Large intestine (tissue), 3 donors: ENCODE measurements around the gene RSAD1. TPM values are rescaled to one million over a fixed set of nuclear protein-coding genes. Genes with fewer than 3 reads are reported as not detected.

Experiments
- DNase-seq, 2 donors: peaks; one replicate each; pipeline versions ENCODE4 v3.0.0 to v3.0.0-alpha.2; 2013
- H3K27ac ChIP-seq: one replicate; pipeline ENCODE4 v1.5.1; 2013; ENCODE audit warnings: low read length
- H3K27me3 ChIP-seq: 2 replicates; pipeline ENCODE4 v1.6.1; 2013; ENCODE audit warnings: low read length; ENCODE audit not compliant: control insufficient read depth, insufficient read depth
- H3K36me3 ChIP-seq: 2 replicates; pipeline ENCODE4 v1.6.1; 2013; ENCODE audit warnings: low read length; ENCODE audit not compliant: control insufficient read depth, insufficient read depth
- H3K4me1 ChIP-seq: one replicate; pipeline ENCODE4 v1.6.1; 2013; ENCODE audit warnings: low read length; ENCODE audit not compliant: control insufficient read depth, insufficient read depth
- H3K4me3 ChIP-seq: one replicate; pipeline ENCODE4 v1.5.1; 2013; ENCODE audit warnings: low read length
- H3K9me3 ChIP-seq: one replicate; pipeline ENCODE4 v1.6.1; 2013; ENCODE audit warnings: mild to moderate bottlenecking, low read depth, low read length, moderate library complexity; ENCODE audit not compliant: control insufficient read depth
- WGBS: methylation state at CpG from one replicate; pipeline ENCODE4 v1.1.5; 2013; ENCODE audit warnings: low lambda C conversion rate; ENCODE audit not compliant: insufficient coverage; 5-methylcytosine and 5-hydroxymethylcytosine counted together
- polyA plus RNA-seq: library from polyadenylated mRNA; unstranded; fragments of 120-200 nt; gene quantifications from one replicate; pipeline ENCODE4 v1.2.1, GENCODE V29; 2013

Gene RSAD1
- polyA plus RNA-seq, 1 donor = 39.3 TPM

- Histone ChIP-seq H3K4me1 (peaks cover 53% of the 10 kb centered on the region), H3K9me3 (no peaks in the 10 kb centered on the region), H3K27ac (peak overlapping the region; percentile 31), H3K36me3 (no peaks in the 10 kb centered on the region), H3K27me3 (no peaks in the 10 kb centered on the region), H3K4me3 (no peak overlapping the region)
- no CpG with 5 or more reads among the region's 3 CpGs for WGBS
- DNase-seq = peak in 1 of 2 donors; percentile 66
Measured at GRCh38 chr17:50443505-50443974, 35.1 kb upstream of the RSAD1 start.

DNA sequence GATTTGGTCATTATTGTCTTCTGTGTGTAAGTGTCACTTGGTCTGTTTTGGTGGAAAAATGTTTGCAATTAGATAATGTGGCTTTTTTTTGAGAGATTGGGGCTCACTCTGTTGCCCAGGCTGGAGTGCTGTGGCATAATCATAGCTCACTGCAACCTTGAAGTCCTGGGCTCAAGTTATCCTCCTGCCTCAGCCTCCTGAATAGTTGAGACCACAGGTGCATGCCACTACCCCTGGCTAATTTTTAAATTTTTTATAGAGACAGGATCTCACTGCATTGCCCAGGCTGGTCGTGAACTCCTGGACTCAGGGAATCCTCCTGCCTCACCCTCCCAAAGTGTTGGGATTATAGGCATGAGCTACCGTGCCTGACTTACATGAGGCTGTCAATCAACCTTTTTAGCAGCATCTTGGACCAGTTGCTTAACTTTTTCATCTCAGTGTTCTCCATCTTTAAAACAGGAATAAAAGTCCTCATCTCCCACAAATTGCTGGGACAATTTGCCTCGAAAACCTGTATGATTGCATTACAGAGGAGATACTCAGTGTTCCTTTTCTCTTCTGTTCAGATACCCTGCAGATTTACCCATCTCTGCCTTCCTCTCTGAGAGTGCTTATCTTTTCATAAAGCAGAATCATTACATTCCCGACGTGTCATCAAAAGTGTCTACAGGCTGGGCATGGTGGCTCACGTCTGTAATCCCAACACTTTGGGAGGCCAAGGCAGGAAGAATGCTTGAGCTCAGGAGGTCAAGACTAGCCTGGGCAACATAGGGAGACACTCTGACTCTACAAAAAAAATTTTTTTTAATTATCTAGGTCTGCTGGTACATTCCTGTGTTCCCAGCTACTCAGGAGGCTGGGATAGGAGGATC, 33.6 kb upstream of the RSAD1 start:
- Histone ChIP-seq H3K27me3 (no peaks in the 10 kb centered on the region), H3K4me3 (no peak overlapping the region), H3K27ac (no peak overlapping the region), H3K36me3 (no peaks in the 10 kb centered on the region), H3K9me3 (no peaks in the 10 kb centered on the region), H3K4me1 (peaks cover 47% of the 10 kb centered on the region)
- WGBS = 100% methylated on average over 1 of the region's 6 CpGs
- DNase-seq = no peak

GRCh38 chr17:50445730-50446325, 32.8 kb upstream of the RSAD1 start:
- DNase-seq = no peak
- Histone ChIP-seq H3K27ac (no peak overlapping the region), H3K9me3 (no peaks in the 10 kb centered on the region), H3K27me3 (no peaks in the 10 kb centered on the region), H3K4me1 (peaks cover 40% of the 10 kb centered on the region), H3K36me3 (no peaks in the 10 kb centered on the region), H3K4me3 (no peak overlapping the region)
- no CpG with 5 or more reads among the region's 1 CpG for WGBS

GRCh38 chr17:50447870-50448595, 30.6 kb upstream of the RSAD1 start:
- H3K4me1 ChIP-seq = peaks cover 36% of the 10 kb centered on the region
- WGBS = 82% methylated on average over 1 of the region's 7 CpGs

GRCh38 chr17:50448643-50449042, 30.0 kb upstream of the RSAD1 start:
- H3K4me1 ChIP-seq = peaks cover 31% of the 10 kb centered on the region
- H3K27ac ChIP-seq = no peak overlapping the region
- no peaks in the 10 kb centered on the region for H3K9me3 ChIP-seq
- no peaks in the 10 kb centered on the region for H3K27me3 ChIP-seq
- no peak overlapping the region for H3K4me3 ChIP-seq
- H3K36me3 ChIP-seq = no peaks in the 10 kb centered on the region
- WGBS = no CpG with 5 or more reads among the region's 2 CpGs
- no peak for DNase-seq

More at GRCh38 chr17:50447870-50448595, 30.6 kb upstream of the RSAD1 start:
- no peaks in the 10 kb centered on the region for H3K36me3 ChIP-seq
- H3K27me3 ChIP-seq = no peaks in the 10 kb centered on the region
- peak; percentile 73 to 87 for DNase-seq
- H3K27ac ChIP-seq = peak overlapping the region; percentile 39
- no peaks in the 10 kb centered on the region for H3K9me3 ChIP-seq
- no peak overlapping the region for H3K4me3 ChIP-seq

GRCh38 chr17:50451943-50452629, 26.6 kb upstream of the RSAD1 start:
- Histone ChIP-seq H3K4me1 (peaks cover 26% of the 10 kb centered on the region), H3K36me3 (peaks cover 3% of the 10 kb centered on the region), H3K4me3 (no peak overlapping the region), H3K9me3 (no peaks in the 10 kb centered on the region), H3K27ac (no peak overlapping the region), H3K27me3 (no peaks in the 10 kb centered on the region)
- no CpG with 5 or more reads among the region's 7 CpGs for WGBS
- DNase-seq = no peak

DNA sequence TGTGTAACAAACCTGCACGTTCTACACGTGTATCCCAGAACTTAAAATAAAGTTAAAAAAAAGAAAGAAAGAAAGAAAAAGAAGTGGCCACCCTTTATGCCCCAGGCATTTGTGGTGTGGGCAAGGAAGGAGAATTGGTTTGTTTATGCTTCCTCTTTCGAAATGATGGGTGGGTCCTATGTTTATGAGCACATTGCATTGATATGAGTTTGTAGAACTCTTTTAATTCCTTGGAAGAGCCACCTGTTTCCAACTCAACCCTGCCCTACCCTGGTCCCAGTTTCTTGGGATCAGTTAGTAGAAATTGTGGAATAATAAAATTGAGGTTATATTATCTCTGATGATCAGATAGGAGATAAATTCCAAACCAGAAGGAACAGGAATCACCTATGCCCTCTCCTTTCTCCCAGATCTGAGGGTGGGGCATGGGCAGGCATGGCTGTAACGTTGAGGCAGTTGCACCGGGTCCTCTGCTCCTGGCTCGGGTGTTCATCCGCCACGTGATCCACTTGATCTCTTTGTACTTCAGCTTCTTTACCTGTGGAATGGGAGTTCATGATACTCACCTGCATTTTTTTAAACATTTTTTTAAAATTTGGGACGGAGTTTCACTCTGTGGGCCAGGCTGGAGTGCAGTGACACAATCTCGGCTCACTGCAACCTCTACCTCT, 25.9 kb upstream of the RSAD1 start:
- H3K27me3 ChIP-seq = no peaks in the 10 kb centered on the region
- H3K4me3 ChIP-seq = no peak overlapping the region
- DNase-seq = no peak
- H3K9me3 ChIP-seq = no peaks in the 10 kb centered on the region
- no peak overlapping the region for H3K27ac ChIP-seq
- H3K4me1 ChIP-seq = peaks cover 25% of the 10 kb centered on the region
- 53% methylated on average over 3 of the region's 10 CpGs for WGBS
- peaks cover 3% of the 10 kb centered on the region for H3K36me3 ChIP-seq

DNA sequence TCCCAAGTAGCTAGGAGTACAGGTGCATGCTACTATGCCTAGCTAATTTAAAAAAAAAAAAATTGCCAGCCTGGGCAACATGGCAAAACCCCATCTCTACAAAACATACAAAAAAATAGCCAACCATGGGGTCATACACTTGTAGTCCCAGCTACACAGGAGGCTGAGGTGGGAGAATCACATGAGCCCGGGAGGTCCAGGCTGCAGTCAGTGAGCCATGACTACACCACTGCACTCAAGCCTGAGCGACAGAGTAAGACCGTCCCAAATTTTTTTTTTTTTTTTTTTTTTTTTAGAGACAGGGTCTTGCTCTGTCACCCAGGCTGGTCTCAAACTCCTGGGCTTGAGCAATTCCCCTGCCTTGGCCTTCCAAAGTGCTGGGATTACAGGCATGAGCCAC, 24.8 kb upstream of the RSAD1 start:
- Histone ChIP-seq H3K36me3 (peaks cover 3% of the 10 kb centered on the region), H3K27me3 (no peaks in the 10 kb centered on the region), H3K4me1 (peaks cover 27% of the 10 kb centered on the region), H3K4me3 (no peak overlapping the region), H3K9me3 (no peaks in the 10 kb centered on the region), H3K27ac (no peak overlapping the region)
- WGBS = no CpG with 5 or more reads among the region's 3 CpGs
- no peak for DNase-seq

GRCh38 chr17:50457621-50458020, 21.0 kb upstream of the RSAD1 start:
- Histone ChIP-seq H3K9me3 (no peaks in the 10 kb centered on the region), H3K4me1 (peaks cover 26% of the 10 kb centered on the region), H3K27me3 (no peaks in the 10 kb centered on the region), H3K4me3 (no peak overlapping the region), H3K27ac (no peak overlapping the region), H3K36me3 (peaks cover 17% of the 10 kb centered on the region)
- no CpG with 5 or more reads among the region's 4 CpGs for WGBS
- DNase-seq = no peak
